HCT116 (cell line): ENCODE measurements around the gene DEFB108B. TPM values are rescaled to one million over a fixed set of nuclear protein-coding genes. Genes with fewer than 3 reads are reported as not detected.
"Not testable (repeated sequence)": the region's sequence is repeated elsewhere in the genome, so short reads cannot be mapped to it uniquely, and the experiment has no call there.

Source experiments
- ATAC-seq: fragments of 200-7000 bp; cut with Tn5 transposase; 2 replicates; pipeline ENCODE4 v1.9.1; 2020; ENCODE audit warnings: mild to moderate bottlenecking, moderate library complexity
- BruUV-seq: library from RNA; stranded (reverse); fragments of 400-500 nt; replicated peaks from 2 replicates; lab custom pipeline; 2021; lab: Mats Ljungman, UMichigan
- CTCF ChIA-PET: fragments of 300-600 bp; sonication (Branson Sonifier 250); formaldehyde crosslinking; loops from one replicate; lab custom pipeline; 2021; ENCODE audit warnings: antibody characterized with exemption; lab: Charles Lee
- POLR2A ChIA-PET: fragments of 300-600, 350-600 bp; sonication (Branson Sonifier 250); formaldehyde crosslinking; loops from one replicate; lab custom pipeline; 2021; ENCODE audit warnings: antibody characterized with exemption; lab: Charles Lee
- RAD21 ChIA-PET, 2 experiments: fragments of 300-600 bp; sonication (Branson Sonifier 250); formaldehyde crosslinking; loops; one replicate each; lab custom pipeline; 2023; ENCODE audit warnings: low total read pairs in 2 of 2; ENCODE audit not compliant: uncharacterized antibody in 2 of 2, unreplicated experiment in 2 of 2, low non-redundant PET in 1 of 2; lab: Charles Lee
- DNase-seq: peaks from one replicate; pipeline ENCODE4 v3.0.0-alpha.2; 2010; ENCODE audit warnings: low read depth, low spot score
- H2AFZ ChIP-seq: fragments of 200-600 bp; shearing (Covaris generic), sonication (generic); 2 replicates; pipeline ENCODE4 v1.6.1; 2017; ENCODE audit warnings: low read depth, mixed run types, mixed read lengths, antibody characterized with exemption, low read length; ENCODE audit not compliant: poor library complexity, severe bottlenecking
- H3K27ac ChIP-seq: 2 replicates; pipeline ENCODE4 v1.5.1; 2012; ENCODE audit warnings: low read depth, low read length
- H3K27me3 ChIP-seq: fragments of 200-600 bp; sonication (generic); 2 replicates; pipeline ENCODE4 v1.6.1; 2016; ENCODE audit warnings: mixed run types, low read length, mixed read lengths; ENCODE audit not compliant: insufficient read depth
- H3K36me3 ChIP-seq, 2 experiments: fragments of 200-500 bp in 1 of 2; fragments of 200-600 bp in 1 of 2; sonication (Bioruptor generic) in 1 of 2; sonication (generic) in 1 of 2; 2 replicates each; pipeline versions ENCODE4 v1.5.1 to v1.6.1; 2014 to 2016; ENCODE audit warnings: low read length in 2 of 2, inconsistent platforms in 1 of 2, mixed read lengths in 1 of 2, mixed run types in 1 of 2; ENCODE audit not compliant: insufficient read depth in 2 of 2, control insufficient read depth in 1 of 2
- H3K4me1 ChIP-seq, 2 experiments: fragments of 200-600 bp in 1 of 2; sonication (generic) in 1 of 2; 2 replicates each; pipeline versions ENCODE4 v1.5.1 to v1.6.1; 2012 to 2017; ENCODE audit warnings: low read length in 2 of 2, inconsistent platforms in 1 of 2, mild to moderate bottlenecking in 1 of 2, mixed read lengths in 1 of 2, mixed run types in 1 of 2, moderate library complexity in 1 of 2; ENCODE audit not compliant: insufficient read depth in 2 of 2, control insufficient read depth in 1 of 2
- H3K4me2 ChIP-seq: fragments of 200-600 bp; sonication (generic); 2 replicates; pipeline ENCODE4 v1.6.1; 2017; ENCODE audit warnings: mixed run types, low read length, mixed read lengths
- H3K4me3 ChIP-seq, 2 experiments: fragments of 200-600 bp in 1 of 2; sonication (generic) in 1 of 2; replicated peaks in 1 of 2; 2 replicates each; pipeline ENCODE4 v1.5.1; 2011 to 2016; ENCODE audit warnings: low read length in 2 of 2, control low read depth in 1 of 2, low read depth in 1 of 2, mild to moderate bottlenecking in 1 of 2, mixed read lengths in 1 of 2, mixed run types in 1 of 2
- H3K79me2 ChIP-seq: fragments of 200-600 bp; sonication (generic); 2 replicates; pipeline ENCODE4 v1.6.1; 2017; ENCODE audit warnings: mild to moderate bottlenecking, mixed run types, low read length, moderate library complexity, mixed read lengths; ENCODE audit not compliant: insufficient read depth
- H3K9ac ChIP-seq: fragments of 200-600 bp; sonication (generic); 2 replicates; pipeline ENCODE4 v1.6.1; 2016; ENCODE audit warnings: low read length, mixed read lengths
- H3K9me2 ChIP-seq: fragments of 200-600 bp; sonication (generic), shearing (Covaris generic); 2 replicates; pipeline ENCODE4 v1.6.1; 2017; ENCODE audit warnings: mixed run types, mild to moderate bottlenecking, moderate library complexity; ENCODE audit not compliant: insufficient read depth
- H3K9me3 ChIP-seq, 2 experiments: fragments of 200-500 bp in 1 of 2; fragments of 200-600 bp in 1 of 2; sonication (Bioruptor generic) in 1 of 2; sonication (generic) in 1 of 2; 2 replicates each; pipeline ENCODE4 v1.6.1; 2014 to 2017; ENCODE audit warnings: low read length in 2 of 2, mixed read lengths in 2 of 2, inconsistent platforms in 1 of 2, low read depth in 1 of 2, mild to moderate bottlenecking in 1 of 2, mixed run types in 1 of 2, moderate library complexity in 1 of 2; ENCODE audit not compliant: control insufficient read depth in 1 of 2, insufficient read depth in 1 of 2
- H4K20me1 ChIP-seq: fragments of 200-600 bp; sonication (generic), shearing (Covaris generic); 2 replicates; pipeline ENCODE4 v1.6.1; 2017; ENCODE audit warnings: mixed run types, mild to moderate bottlenecking, moderate library complexity; ENCODE audit not compliant: insufficient read depth
- CBX3 ChIP-seq: IDR thresholded peaks from 2 replicates; pipeline ENCODE4 v1.6.1; 2012; ENCODE audit warnings: low read depth
- CEBPB ChIP-seq: IDR thresholded peaks from 2 replicates; pipeline ENCODE4 v1.6.1; 2012; ENCODE audit warnings: low read depth
- FOSL1 ChIP-seq: IDR thresholded peaks from 2 replicates; pipeline ENCODE4 v1.6.1; 2012; ENCODE audit warnings: low read depth
- RAD21 ChIP-seq: IDR thresholded peaks from 2 replicates; pipeline ENCODE4 v1.6.1; 2012; ENCODE audit warnings: low read depth, mild to moderate bottlenecking
- intact Hi-C: fragments of 100-400 bp; cut with micrococcal nuclease; formaldehyde crosslinking; loops from 2 replicates; pipeline ENCODE4 v1.10.0; 2022
- total RNA-seq: library from RNA; stranded (reverse); gene quantifications from one replicate; pipeline ENCODE4 v1.2.1, GENCODE V29; 2021; ENCODE audit not compliant: unreplicated experiment
- TF ChIP-seq, protein P1 (sequence below): IDR thresholded peaks from 2 replicates; pipeline ENCODE4 v1.6.1; 2012
- TF ChIP-seq, protein P2 (sequence below): IDR thresholded peaks from 2 replicates; pipeline ENCODE4 v1.6.1; 2012
- TF ChIP-seq, protein P3 (sequence below): IDR thresholded peaks from 2 replicates; pipeline ENCODE4 v1.6.1; 2012; ENCODE audit warnings: low read depth

DEFB108B gene
- total RNA-seq, 1 experiment from 2014 or later = not detected

DNA sequence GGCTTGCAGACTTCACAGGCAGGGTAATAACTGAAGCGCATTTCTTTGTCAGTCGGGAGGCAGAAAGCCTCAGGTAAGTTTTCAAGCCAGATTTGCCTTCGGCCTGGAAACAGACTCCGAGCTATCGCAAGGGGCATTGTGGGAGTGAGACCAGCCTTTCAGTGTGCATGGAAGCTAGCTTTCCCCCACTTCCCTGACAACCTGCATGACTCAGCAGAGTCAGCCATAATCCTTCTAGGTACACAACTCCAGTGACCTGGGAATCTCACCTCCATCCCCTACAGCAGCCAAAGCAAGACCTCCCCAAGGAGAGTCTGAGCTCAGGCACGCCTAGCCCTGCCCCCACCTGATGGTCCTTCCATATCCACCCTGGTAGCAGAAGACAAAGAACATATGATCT, 9.7 kb downstream of the DEFB108B start:
- ATAC-seq, H3K9me3 ChIP-seq, H3K27ac ChIP-seq, H3K4me2 ChIP-seq, H3K9me2 ChIP-seq, H4K20me1 ChIP-seq, BruUV-seq, H3K36me3 ChIP-seq, H3K4me3 ChIP-seq, H2AFZ ChIP-seq, H3K27me3 ChIP-seq, H3K4me1 ChIP-seq, H3K79me2 ChIP-seq, DNase-seq, H3K9ac ChIP-seq, RAD21 ChIA-PET, intact Hi-C loops, POLR2A ChIA-PET: not testable (repeated sequence)
- CTCF ChIA-PET = interaction anchor here (1.3 kb wide), 1 partner anchor 22 kb away, joined by 3 read pairs; no protein-coding TSS in a partner anchor

DNA sequence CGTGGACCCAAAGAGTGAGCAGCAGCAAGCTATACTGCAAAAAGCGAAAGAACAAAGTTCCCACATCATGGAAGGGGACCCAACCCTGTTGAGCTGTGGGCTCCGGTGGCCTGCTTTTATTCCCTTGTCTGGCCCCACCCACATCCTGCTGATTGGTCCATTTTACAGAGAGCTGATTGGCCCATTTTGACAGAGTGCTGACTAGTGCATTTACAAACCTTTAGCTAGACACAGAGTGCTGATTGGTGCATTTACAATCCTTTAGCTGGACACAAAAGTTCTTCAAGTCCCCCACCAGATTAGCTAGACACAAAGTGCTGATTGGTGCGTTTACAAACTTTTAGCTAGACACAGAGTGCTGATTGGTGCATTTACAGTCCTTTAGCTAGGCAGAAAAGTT, 10.4 kb downstream of the DEFB108B start:
- H3K79me2 ChIP-seq, H3K36me3 ChIP-seq, H3K4me3 ChIP-seq, H3K4me2 ChIP-seq, H4K20me1 ChIP-seq, DNase-seq, H3K9ac ChIP-seq, H3K27ac ChIP-seq, RAD21 ChIA-PET, intact Hi-C loops, CTCF ChIA-PET, H3K27me3 ChIP-seq, H2AFZ ChIP-seq, H3K9me3 ChIP-seq, BruUV-seq, H3K4me1 ChIP-seq, H3K9me2 ChIP-seq: not testable (repeated sequence)
- POLR2A ChIA-PET = interaction anchor here (0.6 kb wide), 1 partner anchor 77 kb away, joined by 5 read pairs; no protein-coding TSS in a partner anchor
- peak; percentile 32; the same call in 1 of the 2 replicates for ATAC-seq

DNA sequence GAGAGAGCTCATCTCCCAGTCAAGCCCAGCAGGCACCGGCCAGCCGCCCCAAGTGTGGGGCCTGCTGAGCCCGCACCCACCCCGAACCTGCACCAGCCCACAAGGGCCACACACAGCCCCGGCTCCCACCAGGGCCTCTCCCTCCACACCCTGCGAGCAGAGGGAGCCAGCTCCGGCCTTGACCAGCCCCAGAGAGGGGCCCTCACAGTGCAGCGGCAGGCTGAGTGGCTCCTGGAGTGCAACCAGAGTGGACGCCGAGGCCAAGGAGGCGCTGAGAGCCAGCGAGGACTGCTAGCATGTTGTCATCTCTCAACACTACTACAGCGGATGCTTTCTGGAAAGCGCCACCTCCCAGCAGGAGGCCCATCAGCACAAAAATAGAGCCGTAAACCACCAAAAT, 10.9 kb downstream of the DEFB108B start:
- Histone ChIP-seq H3K4me1 (0 out of 4 replicates have a peak, but pooled peaks cover 0 to 2% of the 10 kb centered on the region in 2 experiments), H3K36me3 (no peaks in the 10 kb centered on the region), H3K79me2 (no peaks in the 10 kb centered on the region), H3K4me3 (no peak overlapping the region), H3K4me2 (no peak overlapping the region), H4K20me1 (no peaks in the 10 kb centered on the region), H2AFZ (no peak overlapping the region), H3K27ac (no peak overlapping the region), H3K9me3 (no peaks in the 10 kb centered on the region), H3K9me2 (no peaks in the 10 kb centered on the region), H3K27me3 (no peaks in the 10 kb centered on the region), H3K9ac (no peak overlapping the region)
- BruUV-seq = no TSS peak
- RAD21 ChIA-PET = no interaction called here
- DNase-seq = no peak
- no peak for ATAC-seq
- intact Hi-C loops = no loop called here
- POLR2A ChIA-PET = interaction anchor here (0.6 kb wide), 1 partner anchor 76 kb away, joined by 5 read pairs; no protein-coding TSS in a partner anchor
- CTCF ChIA-PET = no interaction called here
- TF ChIP-seq, protein P1, sequence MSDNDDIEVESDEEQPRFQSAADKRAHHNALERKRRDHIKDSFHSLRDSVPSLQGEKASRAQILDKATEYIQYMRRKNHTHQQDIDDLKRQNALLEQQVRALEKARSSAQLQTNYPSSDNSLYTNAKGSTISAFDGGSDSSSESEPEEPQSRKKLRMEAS = no peak
- TF ChIP-seq CEBPB (no peak), CBX3 (no peak), RAD21 (no peak), FOSL1 (no peak)
- TF ChIP-seq, protein P2, sequence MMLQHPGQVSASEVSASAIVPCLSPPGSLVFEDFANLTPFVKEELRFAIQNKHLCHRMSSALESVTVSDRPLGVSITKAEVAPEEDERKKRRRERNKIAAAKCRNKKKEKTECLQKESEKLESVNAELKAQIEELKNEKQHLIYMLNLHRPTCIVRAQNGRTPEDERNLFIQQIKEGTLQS = no peak
- TF ChIP-seq, protein P3, sequence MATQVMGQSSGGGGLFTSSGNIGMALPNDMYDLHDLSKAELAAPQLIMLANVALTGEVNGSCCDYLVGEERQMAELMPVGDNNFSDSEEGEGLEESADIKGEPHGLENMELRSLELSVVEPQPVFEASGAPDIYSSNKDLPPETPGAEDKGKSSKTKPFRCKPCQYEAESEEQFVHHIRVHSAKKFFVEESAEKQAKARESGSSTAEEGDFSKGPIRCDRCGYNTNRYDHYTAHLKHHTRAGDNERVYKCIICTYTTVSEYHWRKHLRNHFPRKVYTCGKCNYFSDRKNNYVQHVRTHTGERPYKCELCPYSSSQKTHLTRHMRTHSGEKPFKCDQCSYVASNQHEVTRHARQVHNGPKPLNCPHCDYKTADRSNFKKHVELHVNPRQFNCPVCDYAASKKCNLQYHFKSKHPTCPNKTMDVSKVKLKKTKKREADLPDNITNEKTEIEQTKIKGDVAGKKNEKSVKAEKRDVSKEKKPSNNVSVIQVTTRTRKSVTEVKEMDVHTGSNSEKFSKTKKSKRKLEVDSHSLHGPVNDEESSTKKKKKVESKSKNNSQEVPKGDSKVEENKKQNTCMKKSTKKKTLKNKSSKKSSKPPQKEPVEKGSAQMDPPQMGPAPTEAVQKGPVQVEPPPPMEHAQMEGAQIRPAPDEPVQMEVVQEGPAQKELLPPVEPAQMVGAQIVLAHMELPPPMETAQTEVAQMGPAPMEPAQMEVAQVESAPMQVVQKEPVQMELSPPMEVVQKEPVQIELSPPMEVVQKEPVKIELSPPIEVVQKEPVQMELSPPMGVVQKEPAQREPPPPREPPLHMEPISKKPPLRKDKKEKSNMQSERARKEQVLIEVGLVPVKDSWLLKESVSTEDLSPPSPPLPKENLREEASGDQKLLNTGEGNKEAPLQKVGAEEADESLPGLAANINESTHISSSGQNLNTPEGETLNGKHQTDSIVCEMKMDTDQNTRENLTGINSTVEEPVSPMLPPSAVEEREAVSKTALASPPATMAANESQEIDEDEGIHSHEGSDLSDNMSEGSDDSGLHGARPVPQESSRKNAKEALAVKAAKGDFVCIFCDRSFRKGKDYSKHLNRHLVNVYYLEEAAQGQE = no peak
